ENCODE measurements around the gene DNAAF9. TPM values are rescaled to one million over a fixed set of nuclear protein-coding genes. Genes with fewer than 3 reads are reported as not detected.

The DNAAF9 gene
- total and polyA plus RNA-seq, 2 donors (not counting 3 experiments of a cell fraction or from before 2014, with no cell fraction given) = 7.6 to 20.9 TPM

DNA sequence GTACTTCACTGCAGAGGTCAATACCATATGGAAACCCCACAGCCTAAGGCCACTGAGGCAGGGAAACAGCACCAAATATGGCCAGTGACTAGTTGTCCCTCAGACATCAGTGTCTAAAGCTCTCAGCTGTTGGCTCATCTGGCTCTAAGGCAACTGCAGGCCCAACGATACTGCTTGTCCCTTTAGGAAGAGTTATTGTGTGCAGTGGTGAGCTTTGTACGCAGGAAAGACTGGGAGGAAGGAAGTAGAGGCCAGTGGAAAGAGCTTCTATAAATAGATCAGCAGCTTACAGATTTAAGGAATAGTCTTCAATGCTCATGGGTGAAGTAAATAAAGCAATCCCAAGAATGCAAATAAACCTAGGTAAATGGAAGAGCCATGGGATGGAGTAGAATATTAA lies 29.3 kb downstream of the DNAAF9 start:
- DNase-seq (ENCODE audit: low read depth, low spot score) (peak; percentile 83), FAIRE-seq (peak; percentile 94)
- no TSS peak for BruUV-seq (replicated peaks)
- H3K36me3 ChIP-seq (ENCODE audit: control insufficient read depth in 2 of 2, extremely low read depth in 1 of 2, insufficient read depth in 2 of 2, low read length in 2 of 2) = peaks cover 4 to 17% of the 10 kb centered on the region in 2 experiments
- H3K27ac ChIP-seq (ENCODE audit: insufficient read depth, low read depth, low read length) = peak overlapping the region; percentile 54
- ChIA-PET CTCF (interaction anchor here (0.8 to 1.4 kb wide), 4 partner anchors 21 to 391 kb away, joined by 3 read pairs; no protein-coding TSS in a partner anchor), POLR2A (no interaction called here)
- intact Hi-C loops (cut with micrococcal nuclease) (loop anchor here (1.0 kb wide), 1 partner anchor 29 kb away; the partner anchor contains the start of gene DNAAF9), dilution Hi-C loops (cut with MboI; ENCODE audit: extremely low pct_ligation_motif_present, low sequenced_read_pairs) (no loop called here)
- peaks cover 17% of the 10 kb centered on the region for H3K4me1 ChIP-seq (ENCODE audit: control insufficient read depth, extremely low read depth, insufficient read depth, low read length)
- H3K9me3 ChIP-seq (replicated peaks; ENCODE audit: control insufficient read depth, insufficient read depth, low read length) = no peaks in the 10 kb centered on the region
- H4K20me1 ChIP-seq (replicated peaks; ENCODE audit: control insufficient read depth, extremely low read depth, insufficient read depth, low read length) = no peaks in the 10 kb centered on the region
- no peak overlapping the region for H2AFZ ChIP-seq (ENCODE audit: low read depth, low read length)
- H3K9ac ChIP-seq (replicated peaks; ENCODE audit: extremely low read depth, insufficient read depth, low read length) = no peak overlapping the region
- H3K9me1 ChIP-seq (replicated peaks; ENCODE audit: control insufficient read depth, extremely low read depth, insufficient read depth, low read length) = no peaks in the 10 kb centered on the region
- peak overlapping the region; percentile 77 for H3K4me2 ChIP-seq (ENCODE audit: insufficient read depth, low read length)
- H3K4me3 ChIP-seq (replicated peaks in 1 of 3; ENCODE audit: insufficient read depth in 1 of 3, low read depth in 1 of 3, low read length in 3 of 3) = peak overlapping the region in 1 of 3 experiments; percentile 10
- peaks cover 6% of the 10 kb centered on the region for H3K79me2 ChIP-seq (ENCODE audit: control insufficient read depth, insufficient read depth, low read length)
- no peaks in the 10 kb centered on the region for H3K27me3 ChIP-seq (ENCODE audit: control insufficient read depth in 2 of 2, insufficient read depth in 2 of 2, low read length in 2 of 2)
- TF ChIP-seq EZH2 (IDR thresholded peaks at IDR 0.05; ENCODE audit: borderline replicate concordance, low read depth, low read length, severe bottlenecking) (no peak), POLR2AphosphoS5 (IDR thresholded peaks at IDR 0.05; ENCODE audit: insufficient read depth, low read depth, low read length) (no peak), FOS (IDR thresholded peaks at IDR 0.05; ENCODE audit: borderline replicate concordance, insufficient read depth, low read length) (no peak), CTCF (IDR thresholded peaks at IDR 0.05; ENCODE audit: extremely low read depth in 1 of 2, insufficient read depth in 1 of 2, low read depth in 1 of 2, low read length in 2 of 2) (no peak), MYC (IDR thresholded peaks at IDR 0.05; ENCODE audit: low read depth, low read length) (no peak), JUN (IDR thresholded peaks at IDR 0.05; ENCODE audit: borderline replicate concordance, insufficient read depth, insufficient read length, low read depth) (no peak), MAX (IDR thresholded peaks at IDR 0.05; ENCODE audit: insufficient read depth, insufficient read length) (no peak), POLR2A (IDR thresholded peaks at IDR 0.05; ENCODE audit: low read depth, low read length) (no peak), GATA2 (IDR thresholded peaks at IDR 0.05; ENCODE audit: insufficient read depth, insufficient read length, low read depth, low read length) (no peak)

Data from endothelial cell of umbilical vein (primary cell).